GM23248 (cell line): Measurements from ENCODE around the gene SNX20.

Source experiments
- EZH2 ChIP-seq: fragments of 200-600 bp; sonication (generic); IDR thresholded peaks from 2 replicates; pipeline ENCODE4 v1.6.1; 2018; ENCODE audit warnings: antibody characterized with exemption, mild to moderate bottlenecking; ENCODE audit not compliant: insufficient read depth, poor library complexity, severe bottlenecking
- EZH2phosphoT487 ChIP-seq: fragments of 200-600 bp; sonication (generic); IDR thresholded peaks from 2 replicates; pipeline ENCODE4 v1.6.1; 2018; ENCODE audit warnings: antibody characterized with exemption, moderate library complexity, mild to moderate bottlenecking, low read depth; ENCODE audit not compliant: insufficient read depth

DNA sequence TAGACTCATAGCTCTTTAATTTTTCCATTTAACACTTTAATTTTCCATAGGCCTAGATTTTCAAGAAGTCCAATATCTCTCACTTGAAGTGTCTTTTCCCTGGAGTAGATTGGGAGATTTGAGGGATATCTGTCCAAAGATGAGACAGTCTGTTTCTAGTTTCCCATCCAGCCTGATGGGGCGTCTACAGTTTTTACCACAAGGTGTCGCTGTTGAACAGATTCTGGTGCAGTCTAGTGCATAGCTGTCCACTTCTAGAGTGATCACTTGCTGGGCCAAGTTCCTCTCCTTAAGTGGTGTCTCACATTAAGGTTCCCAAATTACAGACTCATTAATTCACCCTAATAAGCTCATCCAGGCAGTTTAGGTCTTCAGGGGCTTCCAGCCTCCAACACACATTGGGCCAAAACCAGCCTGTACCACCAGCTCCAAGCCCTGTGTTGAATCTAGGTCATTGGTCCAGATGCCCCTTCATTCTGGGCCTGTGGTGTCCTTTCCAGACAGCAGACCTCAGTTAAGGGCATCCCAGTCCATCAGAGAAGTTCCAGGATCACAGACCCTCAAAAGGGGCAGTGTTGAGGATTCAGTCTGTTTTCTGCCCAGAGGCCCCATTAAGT, 9.4 kb downstream of the SNX20 start:
- TF ChIP-seq EZH2 (no peak), EZH2phosphoT487 (no peak)
